ENCODE results near the gene ADAMTSL1. TPM values are rescaled to one million over a fixed set of nuclear protein-coding genes. Genes with fewer than 3 reads are reported as not detected.

The ADAMTSL1 gene
- total and polyA plus RNA-seq, 2 of the 8 experiments (the other 6 are each of a cell fraction or from before 2014, with no cell fraction given) = 0.84 to 1.1 TPM

DNA sequence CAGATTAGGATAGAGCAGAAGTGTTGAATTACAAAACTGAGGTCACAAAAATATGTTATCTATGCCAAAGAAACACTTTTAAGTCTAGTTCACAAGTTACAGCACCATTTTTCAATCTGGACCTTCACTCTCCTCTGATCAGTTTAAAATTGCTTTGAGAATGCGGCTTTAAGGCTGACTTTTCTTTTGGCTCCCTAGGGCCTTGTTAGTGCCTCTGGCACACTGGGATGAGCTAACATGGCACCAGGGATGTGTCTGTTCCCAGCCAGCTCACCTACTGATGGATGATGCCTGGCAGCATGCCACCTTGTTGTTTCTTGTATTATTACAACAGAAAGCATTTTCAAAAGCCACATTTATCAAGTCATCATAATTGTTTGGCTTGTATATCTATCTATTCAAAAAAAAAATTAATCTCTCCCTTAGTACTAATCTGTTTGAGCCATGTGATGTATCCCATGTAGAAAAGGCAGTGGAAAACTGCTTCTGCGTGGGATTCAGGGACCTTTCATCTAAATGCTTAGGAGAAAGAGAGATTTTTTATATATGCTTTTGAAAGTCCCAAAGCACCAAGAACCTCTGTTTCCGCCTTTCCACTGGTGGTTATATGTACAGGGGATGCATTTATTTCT is 46.6 kb downstream of the ADAMTSL1 start:
- H3K9me3 ChIP-seq (ENCODE audit: insufficient read depth in 2 of 2, low read depth in 1 of 2, low read length in 1 of 2) = no peaks in the 10 kb centered on the region
- no peak overlapping the region for H3K23ac ChIP-seq (ENCODE audit: insufficient read length)
- no peaks in the 10 kb centered on the region for H3K79me2 ChIP-seq (ENCODE audit: control insufficient read depth in 1 of 2, insufficient read depth in 2 of 2, low read length in 2 of 2)
- no peaks in the 10 kb centered on the region for H3K79me1 ChIP-seq (ENCODE audit: low read depth, low read length)
- no peak overlapping the region for H2BK20ac ChIP-seq (ENCODE audit: low read length)
- no peak overlapping the region for H3K18ac ChIP-seq (ENCODE audit: extremely low read depth, low read length)
- no peaks in the 10 kb centered on the region for H3K23me2 ChIP-seq (ENCODE audit: low read depth, low read length)
- H4K91ac ChIP-seq (replicated peaks; ENCODE audit: insufficient read length, low read length) = no peak overlapping the region
- H3K56ac ChIP-seq (replicated peaks; ENCODE audit: insufficient read length, low read depth, low read length) = no peak overlapping the region
- ChIA-PET POLR2A (ENCODE audit: partially characterized antibody) (no interaction called here), CTCF (ENCODE audit: partially characterized antibody) (no interaction called here)
- H3K9ac ChIP-seq (replicated peaks in 1 of 4; ENCODE audit: extremely low read depth in 1 of 4, low read depth in 3 of 4, low read length in 3 of 4) = no peak overlapping the region
- no peak overlapping the region for H4K8ac ChIP-seq (ENCODE audit: extremely low read depth, insufficient read depth, low read length)
- WGBS, 2 experiments (ENCODE audit: extremely low coverage in 1 of 2, insufficient coverage in 1 of 2, insufficient read length in 1 of 2, insufficient replicate concordance in 2 of 2, low coverage in 1 of 2, low lambda C conversion rate in 2 of 2, missing lambda C conversion rate in 1 of 2) = 92% methylated on average over 3 of the region's 3 CpGs; no CpG with 5 or more reads in 1 of the 2 experiments
- no peak for FAIRE-seq
- H3K4me2 ChIP-seq (ENCODE audit: insufficient read depth in 1 of 2, low read depth in 2 of 2, low read length in 2 of 2) = no peak overlapping the region
- H3K27ac ChIP-seq (ENCODE audit: low read depth, low read length) = no peak overlapping the region
- no peak overlapping the region for H2AK5ac ChIP-seq (ENCODE audit: low read depth, low read length)
- no peaks in the 10 kb centered on the region for H3K27me3 ChIP-seq (replicated peaks in 1 of 4; ENCODE audit: control insufficient read depth in 3 of 4, extremely low read depth in 1 of 4, insufficient read depth in 3 of 4, low read length in 3 of 4)
- no peak for DNase-seq (ENCODE audit: low read depth in 1 of 2, low spot score in 2 of 2)
- H2BK15ac ChIP-seq (ENCODE audit: low read length) = no peak overlapping the region
- H3K4ac ChIP-seq (replicated peaks; ENCODE audit: insufficient read length, low read depth, low read length) = no peak overlapping the region
- H3K4me3 ChIP-seq (ENCODE audit: extremely low read depth in 1 of 4, insufficient read depth in 2 of 4, low read depth in 3 of 4, low read length in 4 of 4) = no peak overlapping the region
- no peak overlapping the region for H3K14ac ChIP-seq (ENCODE audit: insufficient read length)
- no peaks in the 10 kb centered on the region for H4K20me1 ChIP-seq (replicated peaks in 1 of 2; ENCODE audit: control insufficient read depth in 1 of 2, insufficient read depth in 2 of 2, low read length in 2 of 2)
- H3K36me3 ChIP-seq (ENCODE audit: control insufficient read depth in 2 of 4, insufficient read depth in 4 of 4, low read length in 3 of 4) = no peaks in the 10 kb centered on the region
- H2BK12ac ChIP-seq (ENCODE audit: low read depth, low read length) = no peak overlapping the region
- H2BK5ac ChIP-seq (ENCODE audit: low read depth, low read length) = no peak overlapping the region
- no peaks in the 10 kb centered on the region for H3K4me1 ChIP-seq (replicated peaks in 1 of 4; ENCODE audit: control insufficient read depth in 3 of 4, insufficient read depth in 4 of 4, low read length in 3 of 4)
- no peak overlapping the region for H4K5ac ChIP-seq (ENCODE audit: insufficient read length, low read depth, low read length)
- no peak overlapping the region for H2BK120ac ChIP-seq (replicated peaks; ENCODE audit: low read depth, low read length)
- no peak overlapping the region for H2AFZ ChIP-seq (ENCODE audit: low read length)
- TF ChIP-seq EP300 (IDR thresholded peaks at IDR 0.05; ENCODE audit: borderline replicate concordance in 1 of 2, low read depth in 2 of 2, low read length in 2 of 2) (no peak), RAD21 (IDR thresholded peaks at IDR 0.05 in 1 of 2, conservative IDR thresholded peaks at IDR 0.05 in 1 of 2; ENCODE audit: low read depth in 2 of 2, low read length in 2 of 2) (no peak), BACH1 (IDR thresholded peaks at IDR 0.05; ENCODE audit: low read length) (no peak), EZH2 (IDR thresholded peaks at IDR 0.05; ENCODE audit: low read depth, low read length, severe bottlenecking) (no peak), JUND (IDR thresholded peaks at IDR 0.05; ENCODE audit: low read length) (no peak), KDM5A (IDR thresholded peaks at IDR 0.05; ENCODE audit: low read length) (no peak), GABPA (IDR thresholded peaks at IDR 0.05; ENCODE audit: borderline replicate concordance, insufficient read depth, low read length) (no peak), RFX5 (IDR thresholded peaks at IDR 0.05; ENCODE audit: borderline replicate concordance, low read depth, low read length) (no peak), FOSL1 (IDR thresholded peaks at IDR 0.05; ENCODE audit: insufficient read depth, low read depth, low read length) (no peak), CHD1 (IDR thresholded peaks at IDR 0.05; ENCODE audit: low read depth, low read length) (no peak), SRF (IDR thresholded peaks at IDR 0.05; ENCODE audit: low read depth, low read length) (no peak), POLR2AphosphoS5 (IDR thresholded peaks at IDR 0.05; ENCODE audit: low read depth, low read length) (no peak), ZNF274 (IDR thresholded peaks at IDR 0.05; ENCODE audit: borderline replicate concordance, extremely low read depth, low read length) (no peak), CEBPB (IDR thresholded peaks at IDR 0.05; ENCODE audit: low read depth, low read length) (no peak)

Measured in H1 (cell line).